Activated T-cell treated with anti-CD3 and anti-CD28 coated beads for 24 hours (primary cell): ENCODE measurements around the gene GRID1.

Experiments
- DNase-seq: peaks from one replicate; pipeline ENCODE4 v3.0.0-alpha.2; 2020; ENCODE audit warnings: low read depth

GRID1 gene

DNA sequence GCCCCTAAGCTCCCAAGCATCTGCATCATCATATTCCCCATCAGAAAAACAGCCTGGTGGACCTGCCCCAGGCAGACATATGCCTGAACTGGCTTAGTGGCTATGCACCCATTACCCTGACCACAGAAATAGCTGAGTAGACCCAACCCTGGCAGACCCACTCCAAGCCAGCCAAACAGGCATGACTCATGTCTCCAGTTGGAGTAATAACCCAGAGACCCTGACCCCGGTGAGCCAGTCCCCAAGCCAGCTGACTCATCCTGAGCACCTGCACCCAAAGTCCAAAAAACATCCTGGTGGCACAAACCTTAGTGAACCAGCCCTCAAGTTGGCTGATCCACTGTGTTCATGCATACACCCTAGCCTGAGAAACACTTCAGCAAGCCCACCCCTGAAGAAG lies 555.9 kb downstream of the GRID1 start:
- no peak for DNase-seq

DNA sequence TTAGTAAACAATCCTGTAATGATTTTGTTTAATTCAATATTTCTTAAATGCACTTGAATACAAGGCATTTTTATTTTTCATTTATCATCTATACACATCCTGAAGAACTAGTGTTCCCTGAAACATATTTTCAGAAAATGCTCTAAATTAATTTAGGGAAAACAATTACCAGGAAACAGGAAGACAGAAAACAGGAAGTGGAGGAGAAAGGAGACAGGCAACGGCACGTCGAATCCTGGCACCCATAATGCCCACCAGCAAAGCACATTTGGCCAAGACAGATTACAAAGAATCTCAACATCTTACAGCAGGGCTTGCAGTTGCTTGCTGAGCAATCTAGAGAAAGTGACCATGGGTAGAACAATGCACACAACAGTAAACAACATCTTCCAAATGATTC lies 571.1 kb downstream of the GRID1 start:
- no peak for DNase-seq

DNA sequence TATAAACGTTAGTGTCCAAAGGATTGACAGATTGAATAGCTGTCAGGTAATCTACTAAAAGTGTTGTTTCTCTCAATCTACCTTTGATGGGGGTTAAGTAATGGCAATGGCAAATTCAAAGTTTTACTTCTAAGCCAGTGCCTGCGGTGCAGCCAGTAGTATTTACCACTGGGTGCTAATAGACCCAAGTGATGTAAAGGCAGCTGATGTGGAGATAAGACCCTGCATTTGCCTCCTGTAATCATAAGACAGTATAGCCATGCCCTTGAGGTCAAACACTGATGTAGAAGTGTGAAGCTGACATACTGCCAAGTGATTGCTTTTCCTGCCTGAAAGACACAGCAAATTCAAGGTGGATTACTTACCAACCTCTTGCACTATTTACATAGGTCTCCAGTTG lies 572.0 kb downstream of the GRID1 start:
- DNase-seq, result no peak

DNA sequence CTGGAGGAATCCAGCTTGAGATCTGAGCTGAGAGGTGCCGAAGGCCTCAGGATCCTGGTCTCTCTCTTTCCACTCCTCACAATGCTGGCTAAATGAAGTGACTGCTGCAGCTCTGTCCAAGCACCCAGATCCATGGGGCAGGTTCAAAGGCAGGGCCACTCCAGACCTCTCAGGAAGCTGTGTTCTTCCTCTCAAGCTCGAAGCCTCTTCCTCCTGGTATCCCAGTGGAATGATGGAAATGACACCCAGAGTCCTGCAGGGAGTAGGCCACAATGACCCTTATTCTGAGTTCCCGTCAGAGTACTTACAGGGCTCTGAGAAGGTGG lies 574.1 kb downstream of the GRID1 start:
- DNase-seq, result no peak

DNA sequence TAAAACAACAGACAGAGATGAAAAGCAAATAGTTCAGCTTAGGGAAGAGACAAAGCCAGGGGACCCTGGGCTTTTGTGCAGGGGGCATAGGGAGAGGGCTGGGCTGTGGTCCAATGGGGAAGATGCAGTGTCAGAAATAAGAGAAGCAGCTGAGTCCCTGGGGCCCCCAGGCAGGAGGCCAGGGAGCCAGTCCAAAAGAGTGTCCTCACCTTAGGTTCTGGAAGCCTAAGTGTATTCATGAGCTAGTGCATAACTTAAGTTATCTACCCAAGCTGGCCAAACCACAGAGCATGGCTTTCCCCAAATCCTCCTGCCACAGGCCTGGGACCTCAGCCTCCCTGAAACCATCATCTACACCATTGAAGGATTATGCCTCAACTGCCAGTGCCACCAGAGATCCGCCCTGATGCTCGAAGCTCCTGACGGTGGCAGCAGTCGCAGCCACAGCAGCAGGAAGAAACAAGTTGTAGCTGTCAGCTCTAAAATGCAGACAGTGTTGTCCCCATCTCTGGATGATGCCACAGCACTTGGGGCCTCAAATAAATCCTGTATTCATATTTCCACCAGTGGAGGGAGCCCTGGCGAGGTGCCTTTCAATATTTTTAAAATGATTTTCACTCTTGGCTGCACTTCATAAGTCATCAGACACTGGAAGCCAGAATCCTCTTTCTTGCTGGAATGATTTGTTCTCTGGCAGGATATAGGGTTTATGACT lies 574.6 kb downstream of the GRID1 start:
- DNase-seq, result no peak

DNA sequence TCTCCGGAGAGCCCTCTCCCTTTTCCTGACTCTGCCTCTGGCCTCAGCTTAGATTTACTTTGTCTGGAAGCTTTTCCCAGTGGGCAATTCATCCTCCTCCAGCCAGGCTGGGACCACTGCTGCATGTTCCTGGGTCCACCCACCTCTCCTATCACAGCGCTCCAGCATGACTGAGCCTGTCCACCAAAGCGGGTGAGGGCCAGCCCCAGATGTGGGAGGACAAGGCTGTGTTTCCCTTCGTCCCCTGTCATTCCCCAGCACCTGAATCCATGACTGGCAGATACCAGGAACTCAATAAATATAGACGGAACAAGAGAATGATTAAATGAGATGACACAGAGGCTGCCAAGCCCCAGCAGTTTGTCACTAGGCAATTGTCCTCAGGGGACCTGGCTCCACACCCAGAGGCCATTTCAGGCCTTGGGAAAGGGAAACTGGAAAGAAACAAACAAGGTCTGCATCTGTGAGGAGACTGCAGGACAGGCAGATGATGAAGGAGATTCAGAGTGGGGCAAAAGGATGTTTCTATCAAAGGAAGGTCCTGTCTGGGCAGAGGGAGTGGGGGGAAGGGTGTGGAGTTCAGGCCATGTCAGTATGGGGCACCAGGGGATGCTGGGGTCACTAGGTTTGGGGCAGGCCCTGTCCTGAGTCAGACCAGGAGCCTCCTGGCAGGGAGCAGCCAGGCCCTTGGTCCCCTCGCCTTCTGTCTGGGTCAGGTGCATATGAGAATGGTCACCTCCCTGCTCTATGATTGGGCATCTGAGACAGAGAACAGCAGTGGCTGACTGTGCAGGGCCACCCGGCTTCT lies 576.4 kb downstream of the GRID1 start:
- no peak for DNase-seq

DNA sequence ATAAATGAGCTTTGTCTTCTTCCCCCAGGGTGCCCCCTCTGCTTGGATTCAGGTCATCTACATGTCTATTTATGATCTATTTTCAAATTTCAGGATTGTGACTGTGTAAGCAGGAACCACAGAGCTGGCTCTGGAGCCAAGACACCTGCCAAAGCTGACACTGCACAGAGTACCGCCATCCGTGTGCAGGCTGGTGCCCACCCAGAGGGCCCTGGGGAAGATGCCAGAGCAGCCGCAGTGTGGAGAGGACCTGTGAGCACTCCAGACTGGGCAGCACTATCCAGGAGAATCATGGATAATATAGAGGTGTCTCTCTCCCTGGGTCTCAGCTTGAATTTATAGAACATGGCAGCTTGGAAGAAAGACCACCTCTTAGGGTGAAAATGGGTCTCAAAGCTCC lies 577.5 kb downstream of the GRID1 start:
- no peak for DNase-seq

DNA sequence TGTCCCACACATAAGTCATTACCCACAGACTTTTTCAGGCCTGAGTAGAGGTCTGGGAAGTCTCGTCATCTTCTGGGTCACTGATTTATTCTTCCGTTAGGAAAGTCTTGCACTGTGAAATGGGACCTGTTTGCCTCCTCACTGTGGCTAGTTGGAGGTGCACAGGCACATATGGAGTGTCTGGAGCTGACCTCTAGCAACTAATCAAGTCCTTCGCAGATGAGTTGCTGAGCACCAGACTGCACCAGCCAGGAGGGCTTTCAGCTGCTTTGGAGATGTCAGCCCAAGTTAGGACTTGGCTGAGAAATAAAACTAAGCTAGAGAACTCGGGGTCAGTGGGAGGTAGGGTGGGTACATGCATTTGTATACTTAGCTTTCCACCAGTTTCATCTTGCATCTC lies 578.0 kb downstream of the GRID1 start:
- no peak for DNase-seq

DNA sequence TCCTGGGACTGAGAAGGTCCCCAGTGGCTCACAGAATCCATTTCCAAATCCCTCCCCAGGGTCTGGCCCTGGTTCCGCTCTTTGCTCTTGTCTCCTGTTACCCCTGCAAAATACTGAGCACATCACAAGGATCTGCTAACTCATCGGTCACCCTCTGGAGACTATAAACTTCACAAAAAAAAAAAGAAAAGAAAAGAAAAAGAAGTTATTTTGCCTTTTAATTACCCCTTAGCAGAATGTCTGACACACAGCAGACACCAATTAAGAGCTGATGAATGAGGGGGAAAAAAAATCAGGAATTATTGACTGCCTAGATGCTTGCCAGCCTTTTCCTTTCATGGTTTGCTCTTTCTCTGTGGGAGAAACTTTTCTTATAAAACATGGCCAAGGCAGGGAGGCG lies 578.7 kb downstream of the GRID1 start:
- no peak for DNase-seq

DNA sequence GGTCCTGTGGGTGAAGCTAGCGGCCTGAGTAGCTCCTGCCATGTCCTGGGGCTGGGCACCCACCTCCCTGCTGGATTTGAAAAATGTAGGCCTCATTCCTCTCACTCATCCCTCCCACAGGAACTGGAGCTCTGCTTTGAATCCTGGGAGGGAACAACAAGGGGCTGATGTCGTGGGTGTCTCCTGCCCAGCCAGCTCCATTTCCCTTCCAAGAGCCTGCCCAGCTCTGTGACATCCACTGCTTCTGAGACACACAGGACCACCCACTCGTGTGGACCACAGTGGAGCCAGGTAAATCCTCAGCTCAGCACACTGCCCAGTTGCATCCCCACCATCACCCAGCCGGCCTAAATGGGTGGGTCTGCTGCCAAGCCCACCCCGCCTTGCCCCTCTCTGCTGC lies 579.2 kb downstream of the GRID1 start:
- DNase-seq, result no peak

DNA sequence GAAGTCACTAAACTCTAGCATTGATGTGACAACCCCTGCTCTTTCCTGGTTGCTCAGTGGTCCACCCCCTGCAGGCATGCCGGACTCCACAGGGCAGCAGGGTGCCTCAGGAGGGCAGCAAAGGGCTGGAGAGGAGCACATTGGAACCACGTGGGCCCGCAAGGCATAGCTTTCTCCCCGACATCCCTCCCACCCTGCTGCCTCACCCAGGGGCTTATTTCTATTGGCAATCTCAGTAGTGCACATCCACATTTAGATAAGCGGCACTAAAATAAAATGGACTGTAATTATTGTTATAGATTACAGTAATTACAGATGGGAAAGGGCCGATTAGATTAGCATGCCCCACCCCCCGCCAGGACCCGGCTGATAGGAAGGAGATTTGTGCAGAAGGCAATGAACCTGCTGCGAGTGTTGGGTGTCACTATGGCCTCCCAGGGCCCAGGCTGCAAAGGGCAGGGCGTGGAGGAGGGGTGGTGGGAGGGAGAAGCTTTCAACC lies 580.1 kb downstream of the GRID1 start:
- no peak for DNase-seq

DNA sequence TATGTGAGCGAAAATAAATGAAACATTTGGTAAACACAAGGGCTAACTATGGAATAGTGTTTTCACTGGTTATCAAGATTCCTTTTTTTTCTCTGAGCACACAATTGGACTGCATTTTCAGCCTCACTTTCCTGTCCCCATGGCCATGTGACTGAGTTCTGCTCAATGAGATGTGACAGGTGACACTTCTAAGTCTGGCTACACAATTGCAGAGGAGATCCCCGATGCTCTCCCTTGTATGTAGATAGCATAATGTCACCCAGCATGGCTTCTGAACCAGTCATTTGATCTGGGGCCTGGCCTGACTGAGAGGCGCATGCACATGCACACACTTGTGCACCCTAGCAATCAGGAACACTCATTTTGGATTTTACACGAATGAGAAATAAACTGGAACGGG lies 581.8 kb downstream of the GRID1 start:
- no peak for DNase-seq

DNA sequence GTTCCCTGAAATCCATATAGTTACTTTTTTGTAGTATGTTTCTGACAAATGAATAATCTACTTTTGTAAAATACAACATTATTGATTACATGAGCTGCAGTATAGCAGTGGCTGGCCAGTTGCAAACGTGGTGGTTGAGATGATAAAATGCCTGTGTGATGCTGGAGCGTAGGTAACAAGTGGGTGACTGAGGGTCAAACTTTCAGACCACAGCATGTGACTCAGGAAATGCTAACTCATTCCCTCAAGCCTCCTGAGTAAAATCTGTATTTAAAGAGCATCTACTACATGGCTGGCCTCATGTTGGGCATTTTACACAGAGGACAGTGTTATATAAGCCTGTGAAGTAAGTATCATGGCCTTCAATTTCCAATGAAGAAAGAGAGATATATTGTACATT lies 585.2 kb downstream of the GRID1 start:
- no peak for DNase-seq

DNA sequence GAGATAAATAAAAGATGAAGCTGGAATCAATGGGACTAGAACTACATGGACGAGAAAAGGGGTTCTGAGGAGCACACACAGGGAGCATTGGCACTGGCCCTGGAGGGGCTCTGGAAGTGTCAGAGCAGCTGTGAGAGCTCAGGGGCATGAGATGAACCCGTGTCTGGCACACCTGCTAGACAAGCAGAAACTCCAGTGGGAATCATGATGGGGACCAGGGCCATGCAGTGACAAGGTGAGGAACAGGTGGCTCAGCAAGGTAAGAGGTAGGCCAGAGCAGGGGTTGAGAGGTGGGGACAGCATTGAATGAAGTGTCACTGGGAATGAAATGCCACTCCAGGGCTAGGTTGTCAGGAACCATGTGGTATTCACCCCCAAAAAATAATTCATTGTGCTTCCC lies 588.5 kb downstream of the GRID1 start:
- DNase-seq, result no peak

DNA sequence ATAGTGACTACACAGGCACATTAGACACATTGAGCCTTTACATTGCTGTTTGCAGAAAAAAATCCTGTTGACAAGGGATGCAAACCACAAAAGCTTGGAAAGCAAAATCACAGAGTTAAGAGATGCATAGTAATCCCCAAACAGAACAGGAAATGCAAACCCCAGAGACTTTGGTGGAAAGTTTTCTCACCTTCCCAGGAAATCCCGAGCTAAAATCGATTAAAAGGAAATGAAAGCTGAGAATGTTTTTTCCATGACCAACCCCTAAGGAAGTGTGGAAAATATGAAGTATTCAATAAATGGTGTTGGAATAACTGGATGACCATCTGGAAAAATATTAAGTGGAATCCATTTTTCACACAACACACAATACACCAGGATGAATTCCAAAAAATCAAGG lies 598.7 kb downstream of the GRID1 start:
- DNase-seq, result no peak

DNA sequence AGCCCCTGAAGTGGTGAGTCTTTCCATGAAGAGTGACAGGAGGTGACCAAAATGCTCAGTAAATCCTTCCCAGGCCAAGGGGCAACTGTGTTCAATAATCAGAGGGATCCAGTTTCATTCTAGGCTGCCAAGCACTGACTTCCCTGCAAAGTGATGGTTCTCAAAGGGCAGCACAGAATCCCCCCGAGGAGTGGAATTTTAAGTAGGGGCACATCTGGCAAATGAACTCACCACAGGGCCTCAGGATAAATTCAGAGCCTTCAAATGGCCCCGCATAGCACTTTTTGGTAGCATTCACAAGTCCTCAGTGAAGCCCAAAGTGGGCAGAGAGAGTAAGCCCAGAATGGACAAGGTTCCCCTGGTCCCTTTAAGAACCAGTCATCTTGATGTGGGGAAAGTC lies 602.5 kb downstream of the GRID1 start:
- DNase-seq, result no peak

DNA sequence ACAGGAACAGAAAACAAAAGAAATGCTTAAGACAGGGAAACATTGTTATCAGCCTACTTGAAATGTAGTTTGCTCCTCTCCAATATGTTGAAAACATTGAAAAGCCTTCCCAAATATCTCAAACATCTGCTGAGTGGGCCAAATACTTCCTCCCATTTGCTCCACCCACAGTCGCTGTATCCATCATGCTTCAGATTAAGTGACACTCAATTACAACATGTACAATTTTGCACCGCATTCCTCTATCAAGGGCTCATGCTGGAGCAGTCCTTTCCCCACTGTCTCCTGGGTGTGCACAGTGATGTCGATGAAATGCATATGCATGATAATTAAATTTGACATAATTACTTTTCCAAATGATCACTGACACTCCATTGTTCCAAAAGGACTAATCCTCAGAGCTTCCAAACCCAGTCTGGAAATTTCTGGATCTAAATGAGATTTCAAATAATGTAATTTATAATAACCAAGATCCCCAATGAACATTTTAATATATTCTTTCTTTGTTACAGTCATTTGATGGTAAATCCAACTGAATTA lies 604.6 kb downstream of the GRID1 start:
- no peak for DNase-seq

DNA sequence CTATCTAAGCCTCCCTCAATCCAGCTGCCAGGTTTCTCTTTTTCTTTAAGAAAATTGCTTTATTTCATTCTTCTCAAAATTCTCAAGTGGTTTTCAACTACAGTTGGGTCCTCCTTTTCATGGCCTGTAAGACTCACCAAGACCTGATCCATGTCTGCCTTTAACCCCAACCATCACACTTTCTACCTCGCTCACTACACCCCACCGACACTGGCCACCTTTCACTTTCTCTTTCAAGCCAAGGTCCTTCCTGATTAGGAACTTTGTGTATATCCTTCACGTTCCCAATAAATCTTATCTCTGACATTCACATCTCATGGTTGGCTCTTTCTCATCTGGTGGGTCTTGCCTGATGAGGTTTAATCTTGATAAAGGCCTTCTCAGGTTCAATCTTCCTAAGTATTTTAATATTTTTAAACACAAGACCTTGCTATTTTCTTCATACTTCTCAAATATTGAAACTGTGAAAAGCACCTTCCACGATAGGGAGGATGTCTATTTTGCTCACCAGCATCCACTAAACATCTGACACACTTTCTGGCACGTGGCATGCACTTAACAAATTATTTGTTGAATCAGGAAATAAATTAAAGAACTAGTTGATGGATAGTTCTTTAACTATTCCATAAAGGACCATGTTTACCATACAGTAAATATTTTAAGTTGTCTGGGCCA lies 624.8 kb downstream of the GRID1 start:
- DNase-seq, result no peak

DNA sequence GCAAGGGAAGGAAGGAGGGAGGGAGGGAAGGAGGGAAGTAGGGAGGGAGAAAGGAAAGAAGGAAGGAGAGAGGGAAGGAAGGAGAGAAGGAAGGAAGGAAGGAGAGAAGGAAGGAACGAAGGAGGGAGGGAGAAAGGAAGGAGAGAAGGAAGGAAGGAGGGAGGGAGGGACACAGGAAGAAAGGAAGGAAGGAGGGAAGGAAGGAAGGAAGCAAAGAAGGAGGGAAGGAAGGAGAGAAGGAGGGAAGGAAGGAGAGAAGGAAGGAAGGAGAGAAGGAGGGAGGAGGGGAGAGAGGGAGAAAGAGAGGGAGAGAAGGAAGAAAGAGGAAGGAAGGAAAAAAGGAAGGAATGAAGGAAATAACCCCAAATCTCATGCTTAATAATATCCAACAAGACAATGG lies 630.6 kb downstream of the GRID1 start:
- DNase-seq, result no peak

DNA sequence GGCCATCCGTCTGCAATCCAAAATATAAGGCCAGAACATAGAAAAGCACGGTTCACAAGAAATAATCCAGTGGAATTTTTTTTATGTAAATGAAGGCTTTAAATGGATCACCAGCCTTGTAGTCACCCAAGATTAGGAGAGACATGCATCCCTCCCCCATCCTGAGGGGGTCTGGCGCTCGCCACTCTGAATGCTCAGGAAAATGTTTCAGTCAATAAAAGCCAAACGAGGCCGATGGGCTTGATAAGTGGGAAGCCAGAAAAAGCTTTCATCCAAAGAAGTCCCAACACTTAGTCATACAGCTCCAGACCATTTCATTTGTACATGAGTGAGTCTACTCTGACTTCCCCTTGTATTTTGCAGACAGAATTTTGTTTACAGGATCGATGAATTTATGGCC lies 631.8 kb downstream of the GRID1 start:
- no peak for DNase-seq

DNA sequence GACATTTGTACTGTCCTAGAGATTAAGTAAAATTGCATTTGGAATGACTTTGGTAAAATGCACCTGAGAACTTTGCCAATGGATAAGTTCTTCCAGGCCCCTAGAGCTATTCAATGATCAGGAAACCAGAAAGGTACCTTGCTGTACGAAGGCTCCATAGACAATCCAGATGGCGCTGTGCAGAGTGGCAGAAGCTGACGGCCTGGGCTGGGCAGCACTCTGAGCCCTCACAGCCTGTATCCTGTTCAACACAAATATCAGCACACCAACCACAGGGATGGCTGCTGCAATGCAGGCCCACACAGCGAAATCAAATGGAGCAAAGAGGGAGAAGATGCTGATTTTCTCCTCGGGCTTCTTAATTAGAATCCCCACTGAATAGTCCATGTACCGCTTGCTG lies 642.4 kb downstream of the GRID1 start:
- DNase-seq, result no peak

DNA sequence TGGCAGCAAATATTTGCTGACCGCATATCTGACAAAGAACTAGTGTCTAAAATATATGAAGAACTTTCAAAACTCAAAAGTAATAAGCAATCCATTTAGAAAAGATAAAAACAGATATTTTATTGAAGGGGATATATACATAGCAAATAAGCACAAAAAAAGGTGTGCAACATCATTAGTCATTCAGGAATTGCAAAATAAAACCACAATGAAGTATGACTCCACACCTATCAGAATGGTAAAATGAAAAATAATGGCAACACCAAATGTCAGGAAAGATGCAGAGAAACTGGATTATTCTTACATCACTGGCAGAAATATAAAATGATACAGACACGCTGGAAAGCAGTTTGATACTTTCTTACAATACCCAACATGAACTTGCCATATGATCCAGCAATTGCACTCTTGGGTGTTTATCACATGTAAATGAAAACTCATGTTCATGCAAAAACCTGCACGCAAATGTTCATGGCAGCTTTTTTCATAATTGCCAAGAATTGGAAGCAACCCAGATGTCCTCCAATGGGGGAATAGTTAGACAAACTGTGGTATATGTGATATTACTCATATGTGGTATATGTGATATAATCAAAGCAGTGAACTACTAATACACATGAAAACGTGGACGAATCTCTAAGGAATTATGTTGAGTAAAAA lies 645.5 kb downstream of the GRID1 start:
- no peak for DNase-seq
